ENCODE data around the gene DMKN. TPM values are rescaled to one million over a fixed set of nuclear protein-coding genes. Genes with fewer than 3 reads are reported as not detected.

The DMKN gene
- total RNA-seq, 1 experiment from 2014 or later = 6.7 TPM

GRCh38 chr19:35525873-35526272 is 12.4 kb upstream of the DMKN start:
- no peak for DNase-seq (ENCODE audit: low read depth)

DNA sequence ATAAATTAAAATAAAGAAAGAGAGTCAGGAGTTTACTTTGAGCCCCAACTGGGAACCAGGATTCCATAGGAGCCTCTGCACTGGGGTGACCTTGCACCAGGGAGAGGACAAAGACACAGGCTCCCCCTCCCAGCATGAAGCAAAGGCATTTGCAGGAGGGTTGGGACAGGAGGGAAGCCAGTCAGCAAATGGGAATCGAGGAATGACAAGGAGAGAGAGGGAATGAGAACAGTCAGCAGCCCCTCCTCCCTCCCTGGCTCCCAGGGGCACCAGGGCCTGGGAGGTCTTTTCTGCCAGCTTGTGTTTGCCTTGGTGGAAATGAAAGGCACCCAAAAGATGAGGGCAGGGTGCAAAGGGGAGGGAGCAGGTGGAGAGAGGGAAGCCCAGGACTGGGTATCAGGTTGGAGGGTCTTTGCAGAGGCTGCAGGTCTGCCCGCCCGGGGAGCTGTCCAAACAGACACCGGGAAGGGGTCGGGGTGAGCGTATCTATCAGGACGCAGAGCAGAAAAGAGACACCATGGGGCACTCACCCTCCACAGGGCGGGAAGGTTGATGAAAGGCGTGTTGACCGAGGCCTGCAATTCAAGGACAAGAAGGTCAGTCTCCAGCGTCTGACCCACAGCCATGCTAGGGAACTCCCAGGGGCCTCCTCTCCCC is 10.9 kb upstream of the DMKN start:
- DNase-seq (ENCODE audit: low read depth) = no peak

GRCh38 chr19:35522745-35523327 is 9.4 kb upstream of the DMKN start:
- DNase-seq (ENCODE audit: low read depth) = no peak

DNA sequence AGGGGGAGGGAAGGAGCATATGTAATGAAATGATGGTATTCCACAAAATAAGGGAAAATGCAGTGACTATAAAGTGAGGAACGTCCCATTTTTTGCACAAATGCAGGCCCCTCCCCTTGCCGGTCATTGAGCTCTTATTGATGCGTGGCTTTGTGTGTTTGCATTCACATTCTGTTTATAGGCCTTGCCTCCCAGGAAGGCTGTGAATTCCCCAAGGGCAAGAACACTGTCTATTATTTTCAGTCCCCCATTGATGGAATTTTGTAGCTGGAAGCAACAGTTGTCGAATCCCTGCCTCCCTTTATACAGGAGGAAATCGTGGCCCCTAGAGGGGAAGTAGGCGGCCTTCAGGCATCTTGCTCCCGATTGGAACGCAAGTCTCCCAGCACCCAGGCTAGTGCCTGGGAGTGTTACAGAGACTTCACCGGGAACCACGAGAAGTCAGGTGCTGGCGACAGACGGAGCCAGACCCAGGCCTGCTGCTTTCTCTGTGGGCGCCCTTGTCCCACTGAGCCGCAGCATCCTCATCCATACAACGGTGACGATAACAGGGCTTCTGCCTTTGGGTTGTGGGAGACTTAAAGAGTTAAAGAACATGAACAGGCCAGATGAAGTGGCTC is 7.8 kb upstream of the DMKN start:
- no peak for DNase-seq (ENCODE audit: low read depth)

DNA sequence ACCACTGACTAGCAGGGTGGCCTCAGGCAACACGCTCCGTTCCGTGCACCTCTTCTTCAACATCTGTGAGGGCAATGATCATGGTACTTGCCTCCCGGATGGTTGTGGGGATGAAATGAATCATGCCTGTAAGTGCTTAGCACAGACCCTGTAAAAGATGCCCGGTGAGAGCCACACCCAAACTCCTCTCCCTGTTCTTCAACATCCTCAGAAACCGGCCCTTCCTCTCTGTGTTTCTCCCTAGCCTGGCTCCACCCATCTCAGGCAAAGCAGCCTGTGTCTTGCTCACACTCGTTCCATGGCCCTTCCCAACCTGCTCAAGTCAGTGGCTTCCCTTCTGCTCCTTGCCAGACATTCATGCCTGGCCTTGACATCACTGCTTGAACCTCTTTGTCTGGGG is 5.8 kb upstream of the DMKN start:
- DNase-seq (ENCODE audit: low read depth) = peak; percentile 24

- peak; percentile 92 for DNase-seq (ENCODE audit: low read depth)
Measured at GRCh38 chr19:35518313-35518712, 4.9 kb upstream of the DMKN start.

GRCh38 chr19:35517342-35517741 is 3.9 kb upstream of the DMKN start:
- no peak for DNase-seq (ENCODE audit: low read depth)

GRCh38 chr19:35516310-35516709 is 2.9 kb upstream of the DMKN start:
- no peak for DNase-seq (ENCODE audit: low read depth)

DNA sequence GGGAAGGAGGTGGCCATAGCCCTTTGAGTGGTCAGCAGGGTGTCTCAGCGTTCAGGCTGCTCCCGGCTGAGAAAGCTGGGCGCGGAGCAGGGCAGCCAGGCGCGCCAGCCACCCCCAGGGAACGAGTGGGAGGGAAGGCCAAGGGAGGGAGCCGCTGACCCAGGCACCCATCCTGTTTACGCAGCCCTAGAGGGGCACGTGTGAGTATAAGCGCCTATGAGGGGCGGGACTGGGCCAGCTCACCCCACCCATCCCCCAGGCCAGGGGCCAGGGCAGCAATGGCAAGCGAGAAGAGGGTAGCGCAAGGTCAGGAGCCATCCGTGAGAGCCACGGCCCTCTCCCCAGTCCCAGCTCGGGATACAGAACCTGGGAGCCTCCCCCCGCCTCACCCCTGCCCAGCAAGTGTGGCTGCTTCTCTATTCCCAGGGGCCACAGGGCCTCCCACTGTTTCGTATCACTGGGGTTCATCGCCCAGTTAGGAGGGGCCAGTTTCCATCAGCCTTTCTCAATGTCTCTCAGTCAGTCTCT is 897 bp upstream of the DMKN start:
- no peak for DNase-seq (ENCODE audit: low read depth)

GRCh38 chr19:35512831-35513627 is 420 bp downstream of the DMKN start:
- no peak for DNase-seq (ENCODE audit: low read depth)

GRCh38 chr19:35511337-35511736 is 2.1 kb downstream of the DMKN start:
- no peak for DNase-seq (ENCODE audit: low read depth)

- DNase-seq (ENCODE audit: low read depth) = no peak
Measured at GRCh38 chr19:35510626-35510964, 2.9 kb downstream of the DMKN start.

GRCh38 chr19:35509861-35510625 is 3.4 kb downstream of the DMKN start:
- peak; percentile 58 for DNase-seq (ENCODE audit: low read depth)

GRCh38 chr19:35509018-35509652 is 4.3 kb downstream of the DMKN start:
- no peak for DNase-seq (ENCODE audit: low read depth)

GRCh38 chr19:35508129-35508528 is 5.3 kb downstream of the DMKN start:
- DNase-seq (ENCODE audit: low read depth) = no peak

DNA sequence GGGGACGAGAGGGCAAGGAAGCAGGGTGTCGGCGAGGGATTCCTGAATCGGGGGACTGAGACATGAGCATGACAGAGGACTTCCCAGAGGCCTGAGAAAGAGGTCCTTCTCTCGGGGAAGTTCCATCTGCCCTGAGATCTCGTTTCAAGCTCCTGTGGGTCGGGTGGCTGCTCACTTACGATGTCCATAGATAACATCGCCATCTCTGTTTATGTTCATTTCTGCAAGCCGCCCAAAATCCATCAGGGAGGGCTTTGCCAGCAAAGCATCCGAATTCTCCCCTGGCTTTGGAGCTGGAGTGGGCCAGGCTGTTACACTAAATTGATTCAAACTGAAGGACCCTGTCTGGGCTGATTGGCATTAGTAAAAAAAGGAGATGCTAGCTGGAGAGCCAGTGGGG is 5.9 kb downstream of the DMKN start:
- DNase-seq (ENCODE audit: low read depth) = no peak

- DNase-seq (ENCODE audit: low read depth) = no peak
Measured at GRCh38 chr19:35506011-35506410, 7.4 kb downstream of the DMKN start.

GRCh38 chr19:35502751-35503150 is 10.7 kb downstream of the DMKN start:
- DNase-seq (ENCODE audit: low read depth) = no peak

DNA sequence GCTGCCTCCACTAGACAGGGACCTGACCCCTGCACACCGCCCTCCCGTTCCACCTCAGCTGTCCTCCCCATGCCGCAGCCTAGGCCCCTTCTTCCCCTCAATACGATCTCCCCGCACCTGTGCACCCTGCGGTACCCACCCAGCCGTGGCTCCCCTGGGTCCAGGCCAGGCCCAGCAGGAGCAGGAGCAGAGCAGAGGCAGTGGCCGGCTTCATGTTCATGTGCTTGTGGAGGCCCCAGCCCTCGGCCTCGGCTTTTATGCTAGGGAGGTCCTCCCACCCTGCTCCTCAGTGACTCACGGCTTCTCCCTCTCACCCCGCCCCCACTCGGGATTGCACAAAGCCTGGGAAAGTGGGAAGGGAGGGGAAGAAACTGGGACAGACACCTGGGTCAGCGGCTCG is 11.8 kb downstream of the DMKN start:
- DNase-seq (ENCODE audit: low read depth) = peak; percentile 12

GRCh38 chr19:35500611-35501010 is 12.8 kb downstream of the DMKN start:
- no peak for DNase-seq (ENCODE audit: low read depth)

DNA sequence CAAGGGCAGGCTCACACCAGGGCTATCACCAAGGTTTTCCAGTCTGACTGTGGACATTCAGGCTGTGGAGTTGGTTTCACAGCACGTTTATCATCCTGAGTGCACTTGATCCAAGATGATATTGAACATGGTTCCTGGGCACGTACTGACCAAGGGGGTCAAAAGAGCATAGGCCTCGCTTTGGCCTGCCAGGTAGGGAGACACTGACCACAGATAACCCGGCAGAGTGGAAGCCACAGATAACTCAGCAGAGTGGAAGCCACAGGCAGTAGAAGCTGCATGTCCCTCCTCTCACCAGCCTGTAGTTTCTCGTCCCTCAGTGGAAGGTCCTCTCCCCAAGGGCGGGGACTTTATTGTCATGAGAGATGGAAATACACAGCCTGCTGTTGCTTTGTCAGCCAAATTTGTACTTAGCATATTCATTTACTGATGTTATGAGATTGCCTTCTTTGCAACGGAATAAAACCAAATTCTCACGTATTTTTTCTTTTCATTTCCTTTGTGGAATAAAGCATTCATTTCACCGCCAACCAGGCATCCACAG is 14.4 kb downstream of the DMKN start:
- DNase-seq (ENCODE audit: low read depth) = no peak

All from M059J (cell line).